Measurements from ENCODE around the gene GFPT2.
A peak's percentile ranks its signal among the peaks of the same experiment; 100 is the strongest.

GFPT2 gene

DNA sequence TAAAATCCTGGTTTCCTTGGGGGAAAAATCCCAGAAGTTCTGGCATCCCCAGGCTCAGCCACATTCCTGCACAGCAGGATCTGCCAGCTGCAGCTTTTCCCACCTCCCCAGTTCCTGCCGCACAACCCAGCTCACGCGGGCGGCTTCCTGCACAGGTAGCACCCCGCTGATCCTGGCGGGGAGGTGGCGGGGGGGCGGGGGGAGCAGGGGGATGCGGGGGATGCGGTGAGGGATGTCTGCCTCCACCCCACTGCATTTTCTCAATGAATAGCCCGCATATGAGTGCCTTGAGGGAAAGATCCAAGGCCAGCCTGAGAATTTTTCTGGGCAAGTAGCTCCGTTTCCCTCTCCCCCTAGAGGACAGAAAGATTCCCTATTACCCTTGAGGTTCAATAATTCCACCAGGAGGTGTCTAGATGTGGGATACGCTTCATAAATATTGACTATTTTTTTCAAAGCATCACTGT lies 21.1 kb downstream of the GFPT2 start:
- DNase-seq = no peak

DNA sequence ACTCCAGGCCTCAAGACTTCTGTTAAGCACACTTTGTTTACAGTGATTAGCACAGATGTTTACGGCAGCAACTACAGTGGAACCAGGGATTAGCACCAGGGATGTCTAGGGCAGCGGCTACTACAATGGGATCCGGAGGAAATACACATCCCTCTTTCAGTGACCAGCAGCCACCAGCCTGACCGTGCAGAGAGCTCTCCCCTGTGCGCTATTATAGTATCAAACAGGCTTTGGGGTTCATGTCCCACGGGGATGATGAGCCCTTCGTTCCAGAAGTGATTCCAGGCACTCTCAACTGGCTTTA lies 21.5 kb downstream of the GFPT2 start:
- DNase-seq = no peak

DNA sequence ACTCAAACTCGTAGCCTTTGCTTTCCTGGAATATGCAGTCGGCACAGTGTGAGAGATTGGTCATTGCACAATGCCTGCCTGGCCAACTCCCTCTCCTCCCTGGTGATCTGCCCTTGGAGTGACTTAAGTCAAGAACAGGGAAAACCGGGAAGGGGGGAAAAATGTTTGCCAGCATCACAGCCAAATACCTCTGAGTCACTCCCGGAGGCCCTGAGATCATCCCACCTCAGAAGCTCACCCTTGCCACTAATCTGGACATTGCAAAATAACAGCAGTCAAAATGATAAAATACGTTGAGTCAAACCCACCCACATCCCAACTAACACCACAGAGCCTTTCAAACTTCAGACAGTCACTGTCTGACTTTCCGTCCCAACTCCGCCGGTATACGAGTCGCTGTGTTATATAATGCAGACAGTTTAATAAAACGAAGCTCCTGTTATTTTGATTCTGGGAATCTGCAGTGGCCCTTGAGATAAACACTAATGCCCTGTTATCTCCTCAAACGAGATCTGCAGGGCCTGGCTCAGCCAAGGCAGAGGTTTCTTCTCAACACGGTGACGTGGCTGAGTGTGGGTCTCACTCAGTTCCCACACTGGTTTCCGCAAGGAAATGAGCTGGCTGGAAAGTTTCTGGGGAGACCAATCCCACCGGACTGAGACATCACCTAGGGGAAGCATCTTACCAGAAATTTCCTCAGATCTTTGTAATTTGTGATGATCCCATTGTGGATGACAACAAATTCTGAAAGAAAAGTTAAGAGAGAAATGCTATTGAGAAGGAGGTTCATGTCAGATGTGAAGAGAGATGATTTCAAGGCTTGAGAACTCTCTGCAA lies 22.1 kb downstream of the GFPT2 start:
- DNase-seq = no peak

DNA sequence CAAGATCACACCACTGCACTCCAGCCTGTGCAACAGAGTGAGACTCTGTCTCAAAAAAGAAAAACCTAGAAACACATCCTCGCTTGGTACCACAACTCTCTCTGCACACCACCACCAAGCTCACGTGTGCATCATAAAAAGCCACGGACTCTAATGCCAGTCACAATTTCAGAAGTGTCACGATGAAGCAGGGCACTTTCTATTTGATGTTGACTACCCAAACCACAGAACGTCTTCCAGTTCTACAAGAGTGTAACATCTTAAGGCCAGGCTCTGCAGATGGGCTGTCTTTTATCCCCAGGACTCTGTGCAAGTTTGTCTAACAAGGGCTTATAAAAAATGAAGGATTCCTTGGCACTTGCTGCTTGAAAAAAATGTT lies 22.9 kb downstream of the GFPT2 start:
- no peak for DNase-seq

DNA sequence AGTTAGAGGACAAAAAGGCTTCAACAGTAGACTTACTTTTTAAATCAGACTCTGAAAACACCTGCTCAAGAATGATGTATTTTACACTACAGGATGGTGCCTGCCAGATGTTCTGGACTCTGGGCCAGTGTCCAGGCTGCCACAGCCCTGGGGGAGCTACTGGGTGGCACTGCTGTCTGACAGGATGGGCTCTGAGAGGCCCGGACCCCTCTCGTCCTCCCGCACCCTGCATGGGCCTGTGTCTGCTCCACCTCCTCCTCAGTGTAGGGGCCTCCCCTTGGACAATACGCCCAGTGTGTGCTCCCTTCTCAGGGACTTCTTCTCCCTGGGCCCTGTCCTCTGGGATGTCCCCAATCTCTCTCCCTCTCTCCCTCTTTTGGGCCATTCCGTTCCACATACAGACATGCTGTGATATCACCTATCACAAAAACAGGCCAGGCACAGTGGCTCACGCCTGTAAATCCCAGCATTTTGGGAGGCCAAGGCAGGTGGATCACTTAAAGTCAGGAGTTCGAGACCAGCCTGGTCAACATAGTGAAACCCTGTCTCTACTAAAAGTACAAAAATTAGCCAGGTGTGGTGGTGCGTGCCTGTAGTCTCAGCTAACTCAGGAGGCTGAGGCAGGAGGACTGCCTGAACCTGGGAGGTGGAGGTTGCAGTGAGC lies 23.4 kb downstream of the GFPT2 start:
- no peak for DNase-seq

DNA sequence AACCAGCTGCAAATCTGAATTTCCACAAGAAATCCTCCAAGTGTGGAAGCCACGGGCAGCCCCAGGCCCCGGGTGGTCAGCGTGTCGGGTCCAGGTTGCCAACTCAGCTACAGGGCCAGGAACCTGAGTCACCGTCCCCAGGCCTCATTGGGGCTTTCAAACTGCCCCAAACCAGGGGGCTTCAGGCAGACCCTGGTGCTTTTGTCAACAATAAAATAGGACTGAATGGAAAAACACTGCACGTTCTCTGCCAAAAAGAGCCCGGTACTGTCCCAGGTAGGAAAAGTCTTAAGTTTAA lies 24.0 kb downstream of the GFPT2 start:
- DNase-seq = no peak

DNA sequence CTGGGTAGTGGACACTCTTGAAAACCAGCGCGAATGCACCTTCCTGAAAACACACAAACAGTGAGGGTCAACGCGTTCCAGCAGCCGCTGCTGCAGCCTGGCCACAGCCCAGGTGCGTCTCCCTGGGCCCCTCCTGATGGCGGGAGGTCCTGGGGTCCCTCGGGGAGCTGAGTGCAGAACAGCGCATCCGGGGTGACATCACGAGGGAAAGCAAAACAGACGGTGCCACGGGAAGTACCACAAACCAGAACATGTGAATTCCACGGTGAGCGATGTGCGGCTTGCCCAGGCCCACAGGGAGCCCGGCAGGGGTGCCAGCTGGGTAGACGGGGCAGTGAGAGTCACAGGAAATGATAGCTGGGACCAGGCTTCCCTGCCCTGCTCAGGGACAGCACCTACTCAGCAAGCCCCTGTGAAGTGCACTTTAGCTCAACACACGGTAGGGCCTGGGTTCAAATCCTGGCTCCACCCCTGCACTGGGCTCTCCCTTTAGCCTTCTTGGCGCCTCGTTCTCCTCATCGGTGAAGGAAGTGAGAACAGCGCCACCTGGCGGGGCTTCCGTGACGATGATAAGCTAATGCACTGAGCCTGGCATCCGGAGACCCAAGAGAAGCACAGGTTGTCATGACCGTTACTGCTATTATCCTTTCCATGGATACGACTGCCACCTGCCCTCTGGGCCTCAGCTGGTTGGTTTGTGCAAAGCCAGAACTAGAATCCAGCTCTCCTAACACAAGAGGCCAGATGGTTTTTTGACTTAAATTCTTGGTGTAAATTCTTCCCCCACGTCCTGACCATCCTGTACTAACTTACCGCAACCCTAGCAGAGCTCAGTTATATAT lies 24.6 kb downstream of the GFPT2 start:
- no peak for DNase-seq

DNA sequence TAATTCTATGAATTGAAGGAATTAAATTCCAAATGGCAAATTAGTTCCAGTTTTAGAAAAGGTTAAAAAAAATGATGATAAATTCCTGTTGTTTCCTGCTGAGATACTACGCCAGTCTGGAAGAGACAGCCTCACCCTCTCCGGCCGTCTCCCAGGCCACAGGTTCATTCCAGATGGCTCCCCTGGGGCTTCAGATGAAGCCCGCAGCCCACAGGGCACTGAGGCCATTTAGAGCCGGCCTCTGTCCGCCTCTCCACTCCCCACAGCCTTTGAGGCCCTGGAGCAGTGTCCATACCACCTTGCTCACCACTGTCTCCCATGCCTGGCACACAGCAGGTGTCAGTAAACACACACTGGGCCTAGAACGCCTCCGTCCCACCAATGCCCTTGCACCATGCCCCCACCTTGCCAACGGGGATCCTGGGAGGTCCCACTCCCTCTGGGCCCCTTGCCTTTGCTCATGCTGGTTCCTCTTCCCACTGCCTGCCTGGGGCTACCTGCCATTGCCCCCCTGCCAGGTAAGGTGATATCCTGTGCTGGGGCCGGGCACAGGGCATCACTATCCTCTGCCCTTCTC lies 26.1 kb downstream of the GFPT2 start:
- no peak for DNase-seq

DNA sequence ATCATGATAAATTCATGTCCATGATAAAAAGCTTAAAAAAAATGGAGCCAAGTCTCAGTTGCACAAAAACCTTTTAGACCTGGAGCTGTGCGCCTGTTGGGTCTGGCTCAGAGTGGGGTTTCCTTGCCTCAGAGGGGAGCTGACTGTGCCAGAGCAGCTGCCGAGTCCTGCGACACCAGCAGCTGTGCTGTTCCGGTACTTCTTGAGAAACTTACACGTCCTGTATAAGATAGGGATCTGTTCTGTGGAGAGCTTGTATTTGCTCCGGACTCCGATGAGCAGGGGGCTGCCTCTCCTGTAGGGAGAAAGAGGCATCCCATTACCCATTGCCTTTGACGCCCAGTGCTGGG lies 28.6 kb downstream of the GFPT2 start:
- DNase-seq = no peak

DNA sequence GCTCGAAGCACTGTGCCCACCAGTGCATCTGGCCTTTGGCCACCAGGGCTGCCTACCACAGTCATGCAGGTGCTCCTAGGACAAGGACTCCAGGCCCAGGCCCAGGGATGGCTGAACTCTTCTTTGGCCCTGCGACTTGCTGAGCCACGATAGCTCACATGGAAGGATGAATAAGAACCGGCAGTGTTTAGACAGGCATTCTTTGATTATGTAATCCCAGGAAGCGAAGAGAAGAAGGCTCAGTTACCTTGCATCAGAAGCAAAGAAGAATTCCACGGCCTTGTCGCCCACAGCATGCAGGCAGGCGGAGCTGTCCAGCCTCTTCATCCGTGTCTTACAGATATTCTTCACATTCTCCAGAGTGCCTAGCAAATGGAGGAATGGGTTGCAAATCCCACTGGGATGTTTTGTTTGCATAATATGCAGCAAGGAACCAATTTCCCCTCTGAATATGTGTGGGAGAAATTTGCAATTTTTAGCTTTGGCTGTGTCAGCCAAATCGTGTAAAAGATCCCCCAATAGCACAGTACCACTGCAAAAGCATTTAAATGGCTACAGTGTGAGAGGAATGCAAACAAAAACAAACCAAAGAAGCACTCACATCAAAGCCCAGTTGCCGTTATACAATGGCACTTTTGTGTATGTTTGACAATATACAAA lies 29.1 kb downstream of the GFPT2 start:
- no peak for DNase-seq

DNA sequence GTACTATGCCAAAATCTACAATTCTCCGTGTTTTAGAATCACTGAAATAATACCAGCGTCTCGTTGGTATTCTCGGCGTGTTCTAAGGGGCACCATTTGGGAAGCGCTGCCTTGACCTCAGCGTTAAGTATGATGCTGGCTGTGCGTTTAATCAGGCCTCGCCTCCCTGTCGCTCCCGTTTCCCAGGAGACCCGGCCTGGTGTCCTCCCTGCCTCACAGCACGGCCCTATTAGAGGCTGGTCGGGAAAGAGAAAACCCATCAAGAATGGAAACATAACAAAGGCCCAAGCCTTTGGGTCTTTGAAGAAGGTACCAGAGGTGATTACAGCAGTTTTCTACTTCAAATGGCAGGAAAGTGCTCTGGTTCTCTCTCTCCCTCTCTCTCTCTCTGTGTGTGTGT lies 30.0 kb downstream of the GFPT2 start:
- DNase-seq = no peak

DNA sequence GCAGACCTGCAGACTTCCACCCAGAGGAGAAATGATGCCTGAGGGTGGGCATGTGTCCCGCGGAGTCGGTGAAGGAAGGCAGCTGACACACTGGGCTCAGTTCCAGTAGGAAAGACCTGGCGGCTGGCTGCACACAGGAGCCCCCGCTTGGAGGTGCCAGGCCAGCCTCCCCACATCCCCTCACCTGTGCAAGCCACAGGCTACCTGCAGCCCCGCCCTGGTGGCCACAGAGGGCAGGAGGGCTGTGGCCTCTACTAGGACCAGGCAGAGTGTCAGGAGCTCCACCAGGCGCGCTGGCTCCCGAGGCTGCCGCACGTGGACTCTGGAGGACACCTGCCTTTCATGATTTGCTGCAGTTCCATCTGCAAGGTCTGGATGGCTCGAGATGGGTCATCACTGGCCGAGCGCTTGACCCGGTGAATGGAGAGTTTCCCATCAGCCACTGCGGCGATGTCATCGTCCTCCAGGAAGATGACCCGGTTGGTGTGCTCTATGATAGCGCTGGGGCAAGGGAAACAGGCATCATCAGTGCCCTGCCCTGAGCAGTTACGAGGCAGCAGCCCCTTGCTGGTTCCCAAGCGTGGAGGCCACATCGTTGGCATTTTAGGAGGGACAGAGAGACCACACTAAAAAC lies 34.6 kb downstream of the GFPT2 start:
- no peak for DNase-seq

DNA sequence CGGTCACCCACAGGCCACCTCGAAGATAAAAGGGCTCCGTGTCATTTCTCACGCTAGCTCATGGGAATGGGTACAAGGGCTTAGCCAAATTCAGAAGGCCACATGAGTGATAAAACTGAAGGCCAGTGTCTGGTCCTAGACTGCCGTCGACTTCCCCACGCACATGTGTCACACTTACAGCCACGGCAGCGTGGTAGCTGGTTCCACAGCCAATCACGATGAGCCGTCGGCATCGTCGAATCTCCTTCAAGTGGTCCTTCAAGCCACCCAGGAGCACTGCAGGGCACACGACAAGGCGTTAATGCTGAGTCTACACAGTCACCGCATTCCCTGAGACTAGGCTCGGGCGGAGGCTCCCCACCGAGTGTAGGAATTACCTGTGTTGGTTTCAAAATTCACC lies 36.5 kb downstream of the GFPT2 start:
- DNase-seq = no peak

DNA sequence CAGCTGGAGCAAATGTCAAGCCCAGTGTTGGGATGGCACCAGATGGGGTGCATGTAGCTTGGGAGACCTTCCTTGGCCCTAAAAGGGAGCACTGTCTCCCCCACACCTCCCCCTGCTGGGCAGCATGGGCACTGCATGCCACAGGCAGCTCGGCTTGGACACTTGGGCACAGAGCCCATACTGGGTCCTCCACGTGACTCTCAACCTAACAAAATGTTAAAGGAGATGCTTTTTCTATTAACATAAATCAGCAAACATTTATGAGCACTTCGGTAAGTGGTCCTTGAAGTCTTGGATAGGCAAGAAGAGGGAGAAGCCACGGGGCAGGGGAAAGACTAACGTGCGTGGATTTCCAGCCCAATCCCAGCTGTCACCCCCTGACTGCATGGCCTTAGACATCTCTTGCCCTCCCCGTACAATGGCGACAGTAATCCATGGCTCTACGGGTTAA lies 37.3 kb downstream of the GFPT2 start:
- peak; percentile 17 for DNase-seq

DNA sequence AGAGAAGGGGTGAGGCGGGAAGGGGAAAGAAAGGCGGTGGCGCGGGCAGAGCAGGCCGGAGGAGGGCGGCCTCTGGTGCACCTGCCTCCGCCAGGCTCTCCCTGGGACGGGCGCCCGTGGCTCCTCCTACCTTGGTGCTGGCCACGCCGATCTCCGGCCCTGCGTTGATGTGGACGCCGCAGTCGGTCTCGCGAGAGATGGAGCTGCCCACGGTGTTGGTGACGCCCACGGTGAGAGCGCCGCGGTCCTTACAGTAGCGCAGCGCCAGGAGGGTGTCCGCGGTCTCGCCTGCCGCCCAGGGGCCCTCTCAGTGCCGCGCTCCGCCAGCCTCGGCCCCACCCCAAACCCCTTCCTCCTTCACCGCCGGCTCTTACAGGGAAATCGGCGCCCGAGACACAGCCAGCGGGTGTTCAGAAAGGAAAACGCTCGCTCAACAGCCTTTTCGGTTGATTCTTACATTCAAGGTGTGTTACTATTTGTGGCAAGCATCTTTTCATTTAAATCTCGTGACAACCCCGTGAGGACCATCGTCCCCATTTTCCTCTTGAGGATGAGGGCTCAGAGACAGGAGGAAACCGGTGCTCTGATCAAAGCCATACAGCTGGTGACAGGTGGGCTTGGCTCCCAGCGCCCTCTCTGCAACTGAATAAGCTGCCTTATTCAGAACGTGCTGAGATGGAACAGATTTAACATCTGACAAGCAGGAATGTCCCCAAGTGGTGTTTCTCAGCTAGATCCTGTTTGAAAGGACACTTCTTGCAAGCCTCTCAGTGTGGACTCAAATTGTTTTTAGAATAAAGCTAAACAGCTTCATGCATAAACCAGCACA lies 39.2 kb downstream of the GFPT2 start:
- DNase-seq = no peak

DNA sequence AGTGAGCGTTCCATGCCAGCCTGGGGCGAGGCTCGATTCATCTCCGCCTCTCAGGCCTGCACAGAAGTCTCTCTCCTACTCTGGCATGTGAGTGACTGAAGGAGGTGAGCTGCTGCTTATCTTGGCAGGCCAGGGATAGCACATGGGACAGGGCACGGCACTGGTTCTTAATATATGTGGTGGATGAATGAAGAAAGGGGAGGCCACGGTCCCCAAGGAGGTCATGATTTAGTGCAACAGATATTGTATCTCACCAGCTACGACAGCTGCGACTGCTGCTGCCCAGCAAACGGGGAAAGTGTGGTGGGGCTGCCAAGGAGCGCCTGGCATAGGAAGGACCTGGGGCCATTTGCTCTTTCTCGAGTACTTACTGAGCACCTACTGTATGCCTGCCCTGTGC lies 41.9 kb downstream of the GFPT2 start:
- DNase-seq = no peak

DNA sequence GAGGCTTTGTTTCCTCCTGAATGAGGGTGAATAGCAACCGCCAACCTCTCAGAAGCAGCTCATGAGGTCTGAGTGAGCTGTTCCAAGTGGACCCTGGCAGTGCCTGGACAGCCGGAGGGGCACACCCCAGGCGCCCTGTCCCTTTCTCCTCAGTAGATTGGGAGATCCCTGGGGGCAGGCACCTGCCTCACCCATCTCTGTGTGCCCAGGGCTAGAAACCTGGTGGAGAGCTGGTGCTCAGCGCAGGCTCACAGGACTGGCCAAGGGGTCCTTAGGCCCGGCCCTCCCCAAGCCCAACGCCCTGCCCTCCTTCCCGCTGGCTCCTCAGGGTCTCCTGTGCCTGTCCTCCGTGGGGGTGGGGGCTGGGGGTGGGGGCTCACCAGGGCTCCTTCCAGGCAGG lies 46.3 kb downstream of the GFPT2 start:
- DNase-seq = no peak

DNA sequence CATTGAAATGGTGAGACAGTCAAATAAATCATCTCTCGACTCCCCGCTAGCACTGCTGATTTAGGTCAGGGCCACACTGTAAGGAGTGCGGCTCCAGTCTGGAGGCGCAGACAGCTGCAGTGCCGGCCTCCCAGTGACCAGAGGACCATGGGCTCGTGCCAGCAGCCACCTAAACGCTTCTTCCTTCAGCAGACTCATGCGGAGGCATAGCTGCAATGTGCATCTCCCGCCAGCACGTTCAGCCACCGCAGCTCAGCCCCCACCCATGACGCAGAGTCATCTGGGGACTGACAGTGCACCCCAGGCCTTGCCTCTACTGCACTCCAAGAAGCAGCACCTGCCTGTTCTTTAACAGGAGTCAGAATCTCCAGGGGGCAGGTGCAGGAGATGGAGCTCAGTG lies 47.7 kb downstream of the GFPT2 start:
- no peak for DNase-seq

DNA sequence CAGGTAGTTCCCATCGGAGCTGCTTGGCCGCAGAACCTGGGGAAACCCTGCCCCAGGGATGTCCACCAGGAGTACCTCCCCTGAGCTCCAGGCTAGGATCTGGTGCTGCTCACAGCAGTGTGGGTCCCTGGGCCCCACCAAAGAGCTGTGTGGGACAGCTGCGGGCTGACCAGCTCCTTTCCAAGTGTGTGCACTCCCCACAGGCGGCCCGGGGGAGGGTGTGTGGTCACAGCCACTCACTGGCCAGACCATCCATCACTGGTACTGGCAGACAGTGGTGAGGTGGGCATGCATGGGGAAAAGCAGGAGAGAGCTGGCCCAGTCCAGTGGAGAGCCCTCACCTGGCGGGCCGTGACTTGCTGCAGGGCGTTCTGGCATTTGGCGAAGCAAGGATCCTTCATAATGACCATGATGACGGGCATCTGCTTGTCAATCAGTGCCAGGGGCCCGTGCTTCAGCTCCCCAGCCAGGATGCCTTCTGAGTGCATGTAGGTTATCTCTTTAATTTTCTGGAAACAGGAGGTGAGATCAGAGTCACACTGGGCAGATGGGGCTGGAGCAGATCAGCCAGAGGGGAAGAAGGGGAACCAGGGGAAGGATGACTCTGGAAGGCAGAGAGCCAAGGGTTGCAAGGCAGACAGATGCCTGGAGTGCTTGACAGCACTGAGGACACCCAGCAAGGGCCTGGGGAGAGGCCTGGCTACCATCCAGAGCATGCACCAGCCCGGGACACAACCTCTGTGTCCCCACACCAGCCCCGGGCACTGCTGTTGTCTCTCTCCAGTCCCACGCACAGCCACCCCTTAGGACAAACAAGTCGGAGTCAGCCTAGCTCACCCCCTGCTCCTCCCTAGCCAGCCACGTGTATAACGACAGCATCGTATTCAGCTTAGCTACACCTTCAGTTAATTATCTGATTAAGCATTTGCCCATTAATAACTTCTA lies 48.4 kb downstream of the GFPT2 start:
- no peak for DNase-seq

DNA sequence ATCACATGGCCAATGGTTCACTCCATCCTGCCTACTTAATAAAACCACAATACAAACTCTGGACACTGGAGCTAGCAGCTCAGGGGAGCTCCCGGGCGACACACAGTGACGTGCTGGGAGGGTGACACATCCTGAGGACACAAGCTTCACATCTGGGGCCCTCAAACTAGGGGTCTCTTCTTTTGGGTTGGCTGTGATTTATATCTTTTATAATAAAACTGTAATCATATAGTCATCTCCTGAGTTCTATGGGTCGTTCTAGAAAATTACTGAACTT lies 49.2 kb downstream of the GFPT2 start:
- no peak for DNase-seq
